GM18909 (cell line): ENCODE data around the gene OSBPL8.
"Not testable (repeated sequence)": the region's sequence is repeated elsewhere in the genome, so short reads cannot be mapped to it uniquely, and the experiment has no call there.

Source experiments
- ATAC-seq: cut with Tn5 transposase; IDR thresholded peaks from one replicate; pipeline ENCODE4 v1.9.1; 2021; ENCODE audit warnings: mild to moderate bottlenecking; ENCODE audit not compliant: unreplicated experiment, poor library complexity

OSBPL8 gene

GRCh38 chr12:76426160-76426559, 133.4 kb downstream of the OSBPL8 start:
- no peak for ATAC-seq

GRCh38 chr12:76424941-76425340, 134.6 kb downstream of the OSBPL8 start:
- ATAC-seq: no peak

- ATAC-seq: no peak
Observed at GRCh38 chr12:76422543-76423438, 136.8 kb downstream of the OSBPL8 start.

DNA sequence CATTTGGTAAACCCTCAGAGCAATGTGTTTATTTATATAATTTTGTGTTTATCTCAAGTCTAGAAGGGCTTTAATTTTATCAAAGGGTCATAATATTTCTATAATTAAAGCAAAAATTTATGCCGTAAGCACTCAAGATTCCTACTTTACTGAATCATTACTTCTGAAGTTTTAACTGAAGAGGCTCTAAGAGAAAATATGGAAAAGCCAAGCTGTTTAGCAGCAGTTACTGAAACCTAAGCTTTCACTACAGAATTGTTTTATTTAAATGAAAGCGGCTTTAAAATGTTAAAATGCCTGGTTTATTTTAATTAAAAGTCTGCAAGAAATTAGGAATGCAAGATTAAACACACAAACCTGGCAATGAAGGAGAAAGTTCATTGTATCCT, 137.4 kb downstream of the OSBPL8 start:
- no peak for ATAC-seq

DNA sequence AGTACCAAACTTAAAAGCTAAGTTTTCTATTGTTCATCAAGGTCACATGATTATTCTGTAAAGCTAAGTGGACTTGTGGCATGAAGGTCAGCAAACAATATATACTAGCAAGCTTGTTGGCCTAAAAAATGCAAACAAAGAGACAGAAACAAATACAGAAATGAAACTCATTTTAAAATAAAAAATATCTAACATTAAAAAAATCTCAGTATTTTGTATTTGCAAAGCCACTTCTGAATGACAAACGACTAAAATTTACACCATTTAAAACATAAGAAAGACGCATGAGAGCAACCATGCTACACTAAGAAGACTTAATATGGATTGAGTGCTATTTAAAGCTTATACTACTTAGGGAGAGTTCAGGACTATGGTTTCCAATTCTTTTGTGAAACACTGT, 138.5 kb downstream of the OSBPL8 start:
- no peak for ATAC-seq

DNA sequence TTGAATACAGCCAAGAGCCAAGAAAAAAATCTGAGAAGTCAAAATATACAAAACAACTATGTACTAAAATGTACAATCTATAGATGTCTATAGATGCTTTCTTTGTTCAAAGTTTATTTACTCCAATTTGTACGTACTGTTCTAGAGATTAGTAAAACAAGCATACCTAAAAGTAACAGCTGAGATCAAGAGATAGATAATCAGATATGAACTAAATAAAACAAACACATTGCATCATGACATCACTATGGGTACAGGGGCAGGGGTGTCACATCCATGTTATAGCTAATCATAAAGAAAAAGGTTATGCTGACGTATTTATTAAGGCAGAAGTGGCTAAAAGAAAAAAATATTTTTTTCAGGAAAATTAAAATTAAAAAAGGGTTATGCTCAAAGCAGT, 139.3 kb downstream of the OSBPL8 start:
- ATAC-seq: no peak

DNA sequence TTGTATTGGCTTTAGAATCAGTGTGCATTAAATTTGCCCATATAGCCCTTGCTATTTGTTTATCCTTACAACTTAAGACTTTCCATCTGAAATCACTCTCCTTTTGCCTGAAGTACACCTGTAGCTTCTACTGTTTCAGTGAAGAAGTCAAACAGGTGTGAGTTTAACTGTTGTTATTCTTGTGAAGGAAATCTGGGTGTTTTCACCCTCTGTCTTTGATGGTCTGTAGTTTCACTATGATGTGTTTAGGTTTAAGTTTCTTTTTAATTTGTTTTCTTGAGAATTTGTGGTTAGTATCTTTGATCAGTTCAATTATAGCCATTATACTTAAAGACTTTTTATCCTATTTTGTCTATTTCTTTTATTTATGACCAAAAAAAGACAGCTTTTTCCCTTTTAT, 142.5 kb downstream of the OSBPL8 start:
- peak; percentile 61 for ATAC-seq

DNA sequence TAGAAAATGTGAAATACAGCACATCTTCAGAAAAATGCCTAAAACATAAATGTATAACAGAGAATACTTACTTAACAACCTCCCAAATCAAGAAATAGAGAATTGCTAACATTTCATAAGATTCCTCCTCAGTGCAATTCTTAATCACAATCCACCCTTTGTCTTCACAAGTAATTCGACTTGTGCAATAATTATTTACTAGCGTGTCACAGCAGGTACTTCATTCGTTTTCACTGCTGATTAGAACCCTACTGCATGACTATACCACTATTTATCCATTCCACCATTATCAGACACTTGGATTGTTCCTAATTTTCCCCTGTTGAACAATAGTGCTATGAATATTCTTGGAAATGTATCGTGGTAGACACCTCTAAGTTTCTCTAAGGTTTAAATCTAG, 146.4 kb downstream of the OSBPL8 start:
- no peak for ATAC-seq

- no peak for ATAC-seq
Observed at GRCh38 chr12:76410781-76411180, 148.8 kb downstream of the OSBPL8 start.

DNA sequence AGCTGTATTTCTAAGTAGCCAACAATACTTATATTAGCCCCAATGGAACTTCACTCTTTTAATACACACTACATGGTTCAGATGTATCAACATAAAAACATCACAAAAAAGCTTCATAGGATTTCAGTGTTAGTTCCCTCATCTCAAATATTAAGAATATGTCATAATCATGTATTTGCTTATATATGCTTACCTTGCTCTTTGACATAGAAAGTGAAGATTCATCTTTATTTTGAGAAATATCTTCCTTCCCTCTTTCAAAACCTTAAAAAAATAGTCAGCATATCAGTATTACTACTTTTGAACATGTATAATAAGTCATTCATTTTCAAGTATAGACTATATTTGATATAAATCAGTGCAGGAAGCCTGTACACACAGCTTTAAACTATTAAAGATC, 149.2 kb downstream of the OSBPL8 start:
- ATAC-seq: no peak

DNA sequence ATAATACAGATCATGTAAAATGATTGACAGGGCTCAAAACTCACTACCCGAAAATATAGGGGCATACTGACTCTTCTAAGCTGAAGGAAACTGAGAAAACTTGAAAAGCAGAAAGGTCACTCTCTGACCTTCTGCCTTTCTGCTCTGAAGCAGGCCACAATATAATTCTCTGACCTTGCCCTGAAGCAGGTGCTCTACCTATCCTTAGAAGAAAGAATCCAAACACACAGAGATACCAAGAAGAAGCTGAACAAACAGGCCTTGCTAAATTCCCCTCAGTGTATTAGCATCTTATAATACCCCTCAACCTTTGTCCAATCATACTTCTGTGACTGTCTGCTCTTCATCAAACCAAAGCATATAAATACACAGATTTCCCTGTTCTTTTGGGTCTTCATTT, 150.5 kb downstream of the OSBPL8 start:
- ATAC-seq: no peak

DNA sequence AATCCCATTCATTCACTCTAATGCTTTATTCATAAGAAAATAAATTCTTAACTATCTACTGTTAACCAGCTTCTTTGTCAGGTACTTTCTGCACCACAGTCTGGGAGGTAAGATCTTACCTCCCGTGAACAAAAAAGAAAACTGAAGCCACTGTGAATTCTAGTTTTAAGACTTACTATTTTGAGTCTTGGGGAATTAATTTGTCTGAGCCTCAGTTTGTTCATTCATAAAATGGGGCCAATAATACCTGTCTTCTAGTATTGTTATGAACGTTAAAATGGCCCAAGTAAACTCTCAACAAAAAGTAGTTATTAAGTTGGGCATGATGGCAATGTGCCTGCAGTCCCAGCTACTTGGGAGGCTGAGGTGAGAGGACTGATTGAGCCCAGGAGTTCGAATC, 151.9 kb downstream of the OSBPL8 start:
- ATAC-seq: no peak

DNA sequence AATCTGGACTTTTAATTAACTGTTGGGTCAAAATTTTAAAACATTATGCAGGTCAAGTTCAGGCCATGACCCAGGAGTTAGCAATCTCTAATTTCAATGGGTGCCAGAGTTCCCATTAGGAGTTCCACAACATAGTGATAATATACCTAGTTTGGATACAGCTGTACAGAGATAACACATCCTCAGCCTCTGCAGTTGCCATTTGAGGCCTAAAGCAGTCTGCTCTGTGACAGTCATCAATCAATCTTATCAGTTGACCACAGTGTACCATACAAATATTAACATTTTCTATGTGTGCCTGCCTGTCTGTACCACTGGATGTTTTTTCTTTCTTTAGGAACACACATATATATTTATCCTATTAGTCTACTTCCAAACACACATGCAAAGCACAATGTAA, 157.3 kb downstream of the OSBPL8 start:
- ATAC-seq: no peak

GRCh38 chr12:76400136-76400535, 159.4 kb downstream of the OSBPL8 start:
- ATAC-seq: no peak

DNA sequence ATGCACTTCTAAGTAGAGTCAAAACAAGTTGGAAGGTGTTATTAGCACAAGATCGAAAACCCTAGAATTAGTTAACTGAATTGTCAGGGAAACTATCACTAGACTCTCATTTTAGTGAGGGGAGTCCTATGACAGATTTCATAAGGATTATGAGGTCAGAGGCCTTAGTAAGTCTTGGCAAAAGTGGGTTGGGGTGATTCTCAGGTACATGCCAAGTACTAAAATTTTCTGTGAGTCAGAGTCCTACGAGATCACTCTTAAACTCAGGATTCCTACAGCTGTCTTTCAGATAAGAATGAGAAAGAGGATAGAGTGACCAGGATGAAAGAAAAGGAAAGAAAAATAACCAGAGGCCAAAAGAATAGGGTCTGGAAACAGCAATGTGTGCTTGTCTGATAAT, 160.5 kb downstream of the OSBPL8 start:
- ATAC-seq: no peak

DNA sequence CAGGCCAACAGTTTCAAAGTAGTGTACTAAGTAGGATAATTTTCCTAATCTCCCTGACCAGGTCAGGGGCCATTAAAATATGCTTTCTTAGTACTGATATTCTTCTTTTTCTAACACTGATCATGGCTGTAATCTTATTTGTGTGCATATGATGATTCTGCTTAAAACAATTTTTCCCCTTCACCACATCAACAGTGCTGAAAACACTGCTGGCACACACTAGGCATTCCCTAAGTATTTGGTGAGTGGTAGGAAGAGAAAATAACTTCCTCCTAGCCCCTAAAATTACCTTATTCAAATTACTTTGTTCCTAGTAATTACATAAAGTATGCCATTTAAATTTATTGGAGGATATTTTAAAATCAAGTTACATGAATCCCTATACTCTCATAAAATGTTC, 161.5 kb downstream of the OSBPL8 start:
- ATAC-seq: no peak

DNA sequence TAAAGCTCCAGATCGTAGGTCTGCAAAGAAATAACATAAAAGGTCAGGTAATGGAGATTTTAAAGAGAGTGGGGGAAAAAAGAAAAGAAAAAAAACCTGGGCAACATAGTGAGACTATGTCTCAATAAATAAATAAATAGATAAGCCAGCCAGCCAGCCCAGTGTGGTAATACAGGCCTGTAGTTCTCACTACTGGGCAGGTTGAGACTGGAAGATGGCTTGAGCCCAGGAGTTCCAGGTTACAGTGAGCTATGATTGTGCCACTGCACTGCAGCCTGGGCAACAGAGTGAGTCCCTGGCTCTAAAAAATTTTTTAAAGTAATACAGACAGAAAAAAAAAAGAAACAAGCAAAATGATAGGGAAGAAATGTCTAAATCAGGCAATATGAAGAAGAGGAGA, 168.1 kb downstream of the OSBPL8 start:
- no peak for ATAC-seq

GRCh38 chr12:76387614-76388013, 172.0 kb downstream of the OSBPL8 start:
- no peak for ATAC-seq

DNA sequence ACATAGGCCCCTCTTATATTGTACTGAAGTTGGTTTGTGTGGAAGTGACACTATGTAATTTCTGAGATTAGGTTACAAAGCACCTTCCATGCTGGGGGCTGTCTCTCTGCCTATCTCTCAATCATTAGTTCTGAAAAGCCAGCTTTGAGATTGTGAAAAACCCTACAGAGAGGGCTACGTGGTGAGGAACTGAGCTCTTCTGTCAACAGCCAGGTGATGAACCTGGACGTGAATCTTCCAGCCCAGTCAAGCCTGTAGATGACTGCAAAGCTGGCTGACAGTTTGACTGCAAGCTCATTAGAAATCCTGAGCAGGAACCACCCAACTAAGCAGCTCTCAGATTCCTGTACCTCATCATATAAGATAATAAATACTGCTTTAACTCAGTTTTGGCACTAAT, 175.0 kb downstream of the OSBPL8 start:
- no peak for ATAC-seq

GRCh38 chr12:76383988-76384387, 175.6 kb downstream of the OSBPL8 start:
- ATAC-seq: no peak

DNA sequence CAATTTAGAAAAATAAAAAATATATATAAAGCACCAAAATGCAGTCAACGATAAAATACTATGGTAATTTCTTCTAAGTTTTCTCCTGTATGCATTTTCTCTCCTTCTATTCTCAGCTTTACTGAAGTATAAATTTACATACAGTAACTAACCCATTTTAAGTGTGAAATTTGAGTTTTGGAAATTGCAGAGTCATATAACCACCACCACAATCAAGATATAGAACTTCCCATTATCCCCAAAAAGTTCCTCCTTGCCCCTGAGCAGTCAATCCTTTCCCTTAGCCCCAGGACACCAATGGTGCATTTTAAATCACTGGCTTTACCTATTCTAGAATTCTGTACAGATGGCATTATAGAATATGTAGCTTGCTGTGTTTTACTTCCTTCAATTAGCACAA, 180.3 kb downstream of the OSBPL8 start:
- no peak for ATAC-seq

DNA sequence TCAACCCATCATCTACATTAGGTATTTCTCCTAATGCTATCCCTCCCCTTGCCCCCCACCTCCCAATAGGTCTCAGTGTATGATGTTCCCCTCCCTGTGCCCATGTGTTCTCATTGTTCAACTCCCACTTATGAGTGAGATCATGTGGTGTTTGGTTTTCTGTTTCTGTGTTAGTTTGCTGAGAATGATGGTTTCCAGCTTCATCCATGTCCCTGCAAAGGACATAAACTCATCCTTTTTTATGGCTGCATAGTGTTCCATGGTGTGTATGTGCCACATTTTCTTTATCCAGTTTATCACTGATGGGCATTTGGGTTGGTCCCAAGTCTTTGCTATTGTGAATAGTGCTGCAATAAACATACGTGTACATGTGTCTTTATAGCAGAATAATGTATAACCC, 182.7 kb downstream of the OSBPL8 start:
- not testable (repeated sequence) for ATAC-seq
